K562 (cell line): ENCODE results near the gene GRK1. TPM values are rescaled to one million over a fixed set of nuclear protein-coding genes. Genes with fewer than 3 reads are reported as not detected.

ENCODE experiments used
- RUNX1 ChIP-seq: sonication (generic); IDR thresholded peaks from 2 replicates; pipeline ENCODE4 v1.6.1; 2016; ENCODE audit warnings: antibody characterized with exemption, low read depth
- ZFP36 ChIP-seq: fragments of 150-350 bp; IDR thresholded peaks from 2 replicates; pipeline ENCODE4 v1.6.1; 2018; ENCODE audit warnings: low read length, low read depth; ENCODE audit not compliant: partially characterized antibody
- ZNF263 ChIP-seq: sonication (generic); formaldehyde crosslinking; IDR thresholded peaks from 2 replicates; pipeline ENCODE4 v1.8.0; 2022; ENCODE audit warnings: mild to moderate bottlenecking, missing genetic modification reagents, borderline replicate concordance
- ZNF407 ChIP-seq: fragments of 450-650 bp; IDR thresholded peaks from 2 replicates; pipeline ENCODE4 v1.6.1; 2016; ENCODE audit warnings: low read depth
- polyA plus RNA-seq, 8 experiments: library from polyadenylated mRNA; depleted of rRNA in 4 of 8; stranded (reverse) in 5 of 8; unstranded in 3 of 8; fragments of >200 nt; fragmentation: Nextera tagmentation in 2 of 8; fragmentation: Illumina TruSeq in 1 of 8; extraction: Ambion mirVana in 2 of 8; extraction: Trizol in 1 of 8; gene quantifications; 2 replicates each; pipeline versions ENCODE4 v1.2.1 to v1.2.3, GENCODE V29; 2011 to 2014; ENCODE audit warnings: inconsistent platforms in 1 of 8, missing spikeins in 1 of 8
- total RNA-seq, 7 experiments: library from RNA; depleted of rRNA in 6 of 7; stranded (reverse); fragments of >200 nt in 6 of 7; fragmentation: Illumina TruSeq in 2 of 7; extraction: Trizol in 2 of 7; gene quantifications; 2 replicates each; pipeline versions ENCODE4 v1.2.1 to v1.2.3, GENCODE V29; 2011 to 2021; ENCODE audit warnings: low replicate concordance in 1 of 7

GRK1 gene
- total and polyA plus RNA-seq, 9 of the 15 experiments (the other 6 are each of a cell fraction or from before 2014, with no cell fraction given): 0.09 TPM; not detected in 8

GRCh38 chr13:113666951-113667701, at the start of gene GRK1 (continued):
- no peak for TF ChIP-seq ZNF407
- no peak for TF ChIP-seq ZFP36
- no peak for TF ChIP-seq RUNX1
- TF ChIP-seq ZNF263 (CRISPR knock-in tag): no peak
- TF ChIP-seq, all 486 proteins: peak for 0
